Peyer's patch (tissue), 4 donors: ENCODE results near the gene ZBTB20.

Experiments
- POLR2A ChIP-seq, 2 donors: fragments of 450-650 bp; IDR thresholded peaks; one replicate each; pipeline ENCODE4 v1.5.1; 2017; ENCODE audit warnings: antibody characterized with exemption in 2 of 2, mild to moderate bottlenecking in 2 of 2, moderate library complexity in 2 of 2
- TF ChIP-seq, protein P1 (sequence below), 6 experiments: fragments of 450-650 bp in 4 of 6; fragments of 200-600 bp in 2 of 6; sonication (generic) in 1 of 6; IDR thresholded peaks; one replicate each; pipeline ENCODE4 v1.5.1; 2017 to 2019; ENCODE audit warnings: antibody characterized with exemption in 6 of 6, mild to moderate bottlenecking in 3 of 6, moderate library complexity in 1 of 6

DNA sequence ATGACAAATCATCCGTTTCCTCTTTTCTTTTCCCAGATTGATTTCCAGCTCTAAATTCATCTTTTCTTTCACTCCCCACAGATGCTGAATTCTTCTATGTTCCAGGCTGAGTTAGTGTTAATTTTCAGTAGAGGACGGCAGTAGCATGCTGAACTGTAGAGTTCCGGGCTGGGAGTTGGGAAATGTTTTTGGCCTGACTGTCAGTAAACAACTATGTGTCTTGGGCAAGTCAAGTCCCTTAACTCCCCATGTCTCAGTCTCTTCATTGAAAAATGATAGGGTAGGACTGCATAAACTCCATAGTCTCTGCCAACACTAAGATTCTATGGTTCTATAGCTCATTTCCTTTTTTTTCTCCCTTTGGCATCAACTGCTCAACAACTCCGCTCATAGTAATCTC lies 519.3 kb downstream of the ZBTB20 start:
- TF ChIP-seq, protein P1, sequence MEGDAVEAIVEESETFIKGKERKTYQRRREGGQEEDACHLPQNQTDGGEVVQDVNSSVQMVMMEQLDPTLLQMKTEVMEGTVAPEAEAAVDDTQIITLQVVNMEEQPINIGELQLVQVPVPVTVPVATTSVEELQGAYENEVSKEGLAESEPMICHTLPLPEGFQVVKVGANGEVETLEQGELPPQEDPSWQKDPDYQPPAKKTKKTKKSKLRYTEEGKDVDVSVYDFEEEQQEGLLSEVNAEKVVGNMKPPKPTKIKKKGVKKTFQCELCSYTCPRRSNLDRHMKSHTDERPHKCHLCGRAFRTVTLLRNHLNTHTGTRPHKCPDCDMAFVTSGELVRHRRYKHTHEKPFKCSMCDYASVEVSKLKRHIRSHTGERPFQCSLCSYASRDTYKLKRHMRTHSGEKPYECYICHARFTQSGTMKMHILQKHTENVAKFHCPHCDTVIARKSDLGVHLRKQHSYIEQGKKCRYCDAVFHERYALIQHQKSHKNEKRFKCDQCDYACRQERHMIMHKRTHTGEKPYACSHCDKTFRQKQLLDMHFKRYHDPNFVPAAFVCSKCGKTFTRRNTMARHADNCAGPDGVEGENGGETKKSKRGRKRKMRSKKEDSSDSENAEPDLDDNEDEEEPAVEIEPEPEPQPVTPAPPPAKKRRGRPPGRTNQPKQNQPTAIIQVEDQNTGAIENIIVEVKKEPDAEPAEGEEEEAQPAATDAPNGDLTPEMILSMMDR (IDR thresholded peaks at IDR 0.05), result no peak
- no peak for TF ChIP-seq POLR2A (IDR thresholded peaks at IDR 0.05)
